GM23338 (cell line): ENCODE data around the gene SGMS2. TPM values are rescaled to one million over a fixed set of nuclear protein-coding genes. Genes with fewer than 3 reads are reported as not detected.

Experiments
- ATAC-seq: fragments of 200-7000 bp; cut with Tn5 transposase; 3 replicates; pipeline ENCODE4 v1.9.1; 2020
- DNase-seq: peaks from one replicate; pipeline ENCODE4 v3.0.0-alpha.2; 2015; ENCODE audit warnings: low spot score
- H2AFZ ChIP-seq: fragments of 200-600 bp; sonication (generic); 2 replicates; pipeline ENCODE4 v1.8.0; 2016; ENCODE audit warnings: antibody characterized with exemption, mild to moderate bottlenecking, moderate library complexity
- H3F3A ChIP-seq: fragments of 200-600 bp; sonication (generic); replicated peaks from 2 replicates; pipeline ENCODE4 v1.8.0; 2017; ENCODE audit warnings: antibody characterized with exemption, mixed run types, low read depth
- H3K27ac ChIP-seq: fragments of 200-600 bp; sonication (generic); 2 replicates; pipeline ENCODE4 v1.6.1; 2016; ENCODE audit warnings: low read depth
- H3K27me3 ChIP-seq: fragments of 200-600 bp; sonication (generic); 2 replicates; pipeline ENCODE4 v1.8.0; 2016; ENCODE audit warnings: mild to moderate bottlenecking, mixed run types, moderate library complexity; ENCODE audit not compliant: insufficient read depth
- H3K36me3 ChIP-seq: fragments of 200-600 bp; sonication (generic); 2 replicates; pipeline ENCODE4 v1.8.0; 2016; ENCODE audit warnings: mild to moderate bottlenecking; ENCODE audit not compliant: insufficient read depth
- H3K4me1 ChIP-seq: fragments of 200-600 bp; sonication (generic); 2 replicates; pipeline ENCODE4 v1.8.0; 2016; ENCODE audit warnings: mild to moderate bottlenecking, moderate library complexity; ENCODE audit not compliant: insufficient read depth
- H3K4me2 ChIP-seq: fragments of 200-600 bp; sonication (generic); 2 replicates; pipeline ENCODE4 v1.7.1; 2017; ENCODE audit warnings: mixed run types
- H3K4me3 ChIP-seq: fragments of 200-600 bp; sonication (generic); 2 replicates; pipeline ENCODE4 v1.6.1; 2016; ENCODE audit warnings: mixed run types
- H3K79me2 ChIP-seq: fragments of 200-600 bp; sonication (generic); replicated peaks from 2 replicates; pipeline ENCODE4 v1.8.0; 2017; ENCODE audit warnings: mild to moderate bottlenecking; ENCODE audit not compliant: insufficient read depth
- H3K9me2 ChIP-seq: fragments of 200-600 bp; sonication (generic); 2 replicates; pipeline ENCODE4 v1.8.0; 2017; ENCODE audit not compliant: insufficient read depth
- H4K20me1 ChIP-seq: fragments of 200-600 bp; sonication (generic); replicated peaks from 2 replicates; pipeline ENCODE4 v1.8.0; 2017; ENCODE audit warnings: mild to moderate bottlenecking; ENCODE audit not compliant: insufficient read depth
- H3K27ac Mint-ChIP-seq: 2 replicates; pipeline ENCODE4 v1.8.0; 2020; ENCODE audit warnings: inconsistent platforms, mild to moderate bottlenecking, moderate library complexity, mixed read lengths
- H3K27me3 Mint-ChIP-seq: 3 replicates; pipeline ENCODE4 v1.8.0; 2022; ENCODE audit warnings: low read depth, mild to moderate bottlenecking, moderate library complexity, mixed read lengths, inconsistent platforms; ENCODE audit not compliant: insufficient read depth, poor library complexity
- H3K36me3 Mint-ChIP-seq: 3 replicates; pipeline ENCODE4 v1.8.0; 2021; ENCODE audit warnings: low read depth, mild to moderate bottlenecking, inconsistent platforms, moderate library complexity, mixed read lengths
- H3K4me1 Mint-ChIP-seq: 3 replicates; pipeline ENCODE4 v1.8.0; 2020; ENCODE audit warnings: mild to moderate bottlenecking, inconsistent platforms, mixed read lengths
- H3K4me3 Mint-ChIP-seq: 3 replicates; pipeline ENCODE4 v1.8.0; 2021; ENCODE audit warnings: moderate library complexity, mild to moderate bottlenecking, inconsistent platforms, mixed read lengths
- H3K9me3 Mint-ChIP-seq: 3 replicates; pipeline ENCODE4 v1.8.0; 2020; ENCODE audit warnings: moderate library complexity, mild to moderate bottlenecking, inconsistent platforms, mixed read lengths
- ETS1 ChIP-seq: IDR thresholded peaks from 2 replicates; pipeline ENCODE4 v1.6.1; 2016; ENCODE audit warnings: antibody characterized with exemption
- EZH2phosphoT487 ChIP-seq: fragments of 200-600 bp; sonication (generic); IDR thresholded peaks from one replicate; pipeline ENCODE4 v1.8.1; 2018; ENCODE audit warnings: antibody characterized with exemption; ENCODE audit not compliant: unreplicated experiment
- NANOG ChIP-seq: IDR thresholded peaks from 2 replicates; pipeline ENCODE4 v1.6.1; 2016; ENCODE audit warnings: antibody characterized with exemption, borderline replicate concordance
- POLR2AphosphoS5 ChIP-seq: IDR thresholded peaks from 2 replicates; pipeline ENCODE4 v1.6.1; 2016; ENCODE audit warnings: antibody characterized with exemption, low read depth
- REST ChIP-seq: IDR thresholded peaks from one replicate; pipeline ENCODE4 v1.6.1; 2018; ENCODE audit warnings: antibody characterized with exemption; ENCODE audit not compliant: unreplicated experiment
- ZNF114 ChIP-seq: fragments of 250-450 bp; sonication (Bioruptor Pico); IDR thresholded peaks from 2 replicates; pipeline ENCODE4 v1.5.0; 2020; ENCODE audit warnings: mild to moderate bottlenecking, moderate library complexity
- ZNF462 ChIP-seq: fragments of 250-450 bp; sonication (Bioruptor Pico); IDR thresholded peaks from 2 replicates; pipeline ENCODE4 v1.5.0; 2020; ENCODE audit warnings: mild to moderate bottlenecking, moderate library complexity
- polyA plus RNA-seq: library from polyadenylated mRNA; unstranded; fragments of >200 nt; fragmentation: Nextera tagmentation; extraction: Ambion mirVana; gene quantifications from 2 replicates; pipeline ENCODE4 v1.2.1, GENCODE V29; 2016
- total RNA-seq: library from RNA; depleted of rRNA; stranded (reverse); fragments of >200 nt; shearing (Covaris generic); gene quantifications from 2 replicates; pipeline ENCODE4 v1.2.3, GENCODE V29; 2014

Gene SGMS2
- total and polyA plus RNA-seq, 2 experiments from 2014 or later, result 0.35 to 1.1 TPM

- Histone ChIP-seq H3K79me2 (no peaks in the 10 kb centered on the region), H2AFZ (no peak overlapping the region), H4K20me1 (no peaks in the 10 kb centered on the region)
Measured at GRCh38 chr4:107832275-107832807, 7.6 kb downstream of the SGMS2 start.

More at GRCh38 chr4:107832275-107832807, 7.6 kb downstream of the SGMS2 start:
- H3K36me3 ChIP-seq, result no peaks in the 10 kb centered on the region
- Mint-ChIP-seq H3K27me3 (peaks cover 10% of the 10 kb centered on the region), H3K4me3 (no peak overlapping the region), H3K9me3 (peaks cover 3% of the 10 kb centered on the region; the same call in 2 of the 3 replicates), H3K36me3 (peaks cover 3% of the 10 kb centered on the region; the same call in 2 of the 3 replicates), H3K27ac (no peak overlapping the region), H3K4me1 (peaks cover 2% of the 10 kb centered on the region; the same call in 1 of the 3 replicates)
- H3F3A ChIP-seq, result no peaks in the 10 kb centered on the region
- no peak overlapping the region for H3K27ac ChIP-seq
- ATAC-seq (no peak; the same call in 2 of the 3 replicates), DNase-seq (peak; percentile 17)
- peaks cover 29% of the 10 kb centered on the region for H3K27me3 ChIP-seq
- H3K4me1 ChIP-seq, result peaks cover 4% of the 10 kb centered on the region
- no peak overlapping the region for H3K4me3 ChIP-seq
- no peak for TF ChIP-seq NANOG
- no peak for TF ChIP-seq ZNF462 (CRISPR knock-in tag)
- no peak for TF ChIP-seq ZNF114 (CRISPR knock-in tag)
- TF ChIP-seq EZH2phosphoT487, result no peak
- no peak for TF ChIP-seq POLR2AphosphoS5
- TF ChIP-seq ETS1, result no peak
- TF ChIP-seq REST, result no peak
- no peak overlapping the region for H3K4me2 ChIP-seq
- 0 out of 2 replicates have a peak, but pooled peaks cover 4% of the 10 kb centered on the region for H3K9me2 ChIP-seq
